Measurements from ENCODE around the gene RBL2. TPM values are rescaled to one million over a fixed set of nuclear protein-coding genes. Genes with fewer than 3 reads are reported as not detected.

RBL2 gene
- total and polyA plus RNA-seq, 2 of the 13 experiments (the other 11 are each of a cell fraction or from before 2014, with no cell fraction given) = 41.2 to 60.9 TPM

- Histone ChIP-seq H4K20me1 (ENCODE audit: insufficient read depth, low read length) (no peaks in the 10 kb centered on the region), H3K9me3 (ENCODE audit: low read length) (no peaks in the 10 kb centered on the region), H2AFZ (ENCODE audit: low read length) (no peak overlapping the region), H3K27ac (ENCODE audit: extremely low read length, insufficient read depth, low read length) (no peak overlapping the region), H3K27me3 (ENCODE audit: control insufficient read depth in 1 of 2, insufficient read depth in 2 of 2, low read length in 2 of 2) (no peaks in the 10 kb centered on the region; a peak in 3 of 5 replicates), H3K9ac (ENCODE audit: insufficient read depth, low read depth, low read length) (no peak overlapping the region), H3K4me1 (ENCODE audit: insufficient read depth, low read length) (peaks cover 24% of the 10 kb centered on the region), H3K36me3 (replicated peaks in 1 of 2; ENCODE audit: control insufficient read depth in 1 of 2, insufficient read depth in 2 of 2, low read length in 2 of 2) (no peaks in the 10 kb centered on the region), H3K79me2 (ENCODE audit: insufficient read depth, low read length) (no peaks in the 10 kb centered on the region), H3K4me2 (ENCODE audit: low read depth, low read length) (no peak overlapping the region), H3K4me3 (replicated peaks in 1 of 3; ENCODE audit: insufficient read depth in 1 of 3, low read depth in 2 of 3, low read length in 3 of 3) (no peak overlapping the region)
- intact Hi-C loops (cut with micrococcal nuclease; ENCODE audit: unreplicated experiment) (no loop called here), in situ Hi-C loops (cut with HindIII; ENCODE audit: extremely low pct_ligation_motif_present, low pct_unique_long_range_greater_than_20kb) (no loop called here)
- FAIRE-seq = no peak
- ATAC-seq = no peak
- no TSS peak for BruUV-seq (replicated peaks)
- ChIA-PET CTCF (ENCODE audit: low intra/inter-chr PET ratio, low total read pairs) (no interaction called here), POLR2A (interaction anchor here (2.0 kb wide), 1 partner anchor 27 kb away, joined by 6 read pairs; the partner anchor contains the start of gene AKTIP)
- 60% methylated on average over 10 of the region's 10 CpGs for WGBS (ENCODE audit: low lambda C conversion rate)
- TF ChIP-seq HNF1B (CRISPR knock-in tag; IDR thresholded peaks at IDR 0.05) (no peak), ZNF441 (CRISPR knock-in tag; IDR thresholded peaks at IDR 0.05; ENCODE audit: borderline replicate concordance) (no peak), ZNF780A (CRISPR knock-in tag; IDR thresholded peaks at IDR 0.05) (no peak), REST (IDR thresholded peaks at IDR 0.05; ENCODE audit: borderline replicate concordance in 1 of 2, low read depth in 1 of 2, low read length in 2 of 2) (no peak), ZBTB2 (CRISPR knock-in tag; IDR thresholded peaks at IDR 0.05; ENCODE audit: low read depth) (no peak)
- DNase-seq (ENCODE audit: low spot score) = no peak
Observed at GRCh38 chr16:53530046-53530445, 95.8 kb downstream of the RBL2 start.

Measured in HepG2 (cell line).